Stomach (tissue), 9 donors: Measurements from ENCODE around the gene SCRT2. TPM values are rescaled to one million over a fixed set of nuclear protein-coding genes. Genes with fewer than 3 reads are reported as not detected.

Source experiments
- DNase-seq, 2 donors: peaks; one replicate each; pipeline versions ENCODE4 v3.0.0 to v3.0.0-alpha.2; 2013 to 2019
- H3K27ac ChIP-seq, 5 donors: fragments of 200-600 bp in 4 of 5; sonication (generic) in 4 of 5; one replicate each; pipeline ENCODE4 v1.5.1; 2013 to 2019; ENCODE audit warnings: mild to moderate bottlenecking in 1 of 5, moderate library complexity in 1 of 5
- H3K27me3 ChIP-seq, 3 donors: fragments of 200-600 bp; sonication (generic); one replicate each; pipeline ENCODE4 v1.5.1; 2017 to 2019; ENCODE audit warnings: mixed run types in 1 of 3
- H3K36me3 ChIP-seq, 4 donors: fragments of 200-600 bp; sonication (generic); 1 replicate in 3 of 4; 2 replicates in 1 of 4; pipeline ENCODE4 v1.5.1; 2016 to 2019
- H3K4me1 ChIP-seq, 4 donors: fragments of 200-600 bp; sonication (generic); one replicate each; pipeline ENCODE4 v1.5.1; 2016 to 2019
- H3K4me3 ChIP-seq, 4 donors: fragments of 200-600 bp; sonication (generic) in 3 of 4; one replicate each; pipeline ENCODE4 v1.5.1; 2016 to 2019; ENCODE audit warnings: mild to moderate bottlenecking in 1 of 4
- H3K9me3 ChIP-seq, 4 donors: fragments of 200-600 bp; sonication (generic); one replicate each; pipeline ENCODE4 v1.5.1; 2016 to 2019
- CTCF ChIP-seq, 7 experiments: fragments of 450-650 bp in 4 of 7; fragments of 200-600 bp in 3 of 7; sonication (generic) in 3 of 7; IDR thresholded peaks; one replicate each; pipeline ENCODE4 v1.5.1; 2016 to 2019; ENCODE audit warnings: antibody characterized with exemption in 7 of 7, control low read depth in 2 of 7, mild to moderate bottlenecking in 1 of 7
- EP300 ChIP-seq: sonication (generic); formaldehyde crosslinking; IDR thresholded peaks from one replicate; pipeline ENCODE4 v1.6.1; 2017; ENCODE audit warnings: antibody characterized with exemption
- POLR2A ChIP-seq, 4 donors: fragments of 450-650 bp; IDR thresholded peaks; one replicate each; pipeline ENCODE4 v1.6.1; 2016; ENCODE audit warnings: antibody characterized with exemption in 4 of 4, control low read depth in 2 of 4, mild to moderate bottlenecking in 1 of 4, moderate library complexity in 1 of 4
- POLR2AphosphoS5 ChIP-seq, 3 donors: sonication (generic); formaldehyde crosslinking; IDR thresholded peaks; one replicate each; pipeline ENCODE4 v1.6.1; 2016; ENCODE audit warnings: antibody characterized with exemption in 3 of 3
- WGBS, 5 donors: extraction: QIAGEN DNeasy Blood & Tissue Kit in 3 of 5; methylation state at CpG; one replicate each; pipeline versions ENCODE4 v1.1.5 to v1.1.7; 2013 to 2018; 5-methylcytosine and 5-hydroxymethylcytosine counted together
- intact Hi-C: fragments of 100-400 bp; cut with DNase I; formaldehyde crosslinking; loops from one replicate; pipeline ENCODE4 v1.15.1; 2023; ENCODE audit warnings: low total_unique reads
- polyA plus RNA-seq, 3 donors: library from polyadenylated mRNA; stranded (reverse); fragments of 200-250 nt; gene quantifications; one replicate each; pipeline ENCODE4 v1.2.3, GENCODE V29; 2013
- total RNA-seq, 5 donors: library from RNA; depleted of rRNA; stranded (reverse); fragments of >200 nt; gene quantifications; one replicate each; pipeline versions ENCODE4 v1.1.0 to v1.2.3, GENCODE V29; 2014 to 2016
- donor health status: healthy with polysubstance abuse.
- donor health status: Bipolar disorder and iron deficiency.
- donor health status: healthy.

Gene SCRT2
- total and polyA plus RNA-seq, 8 donors = not detected

GRCh38 chr20:717271-717670 lies 41.7 kb upstream of the SCRT2 start:
- Histone ChIP-seq H3K36me3 (no peaks in the 10 kb centered on the region), H3K27me3 (peaks cover 0 to 56% (median 11%) of the 10 kb centered on the region in 3 donors), H3K4me3 (no peak overlapping the region), H3K9me3 (peaks cover 0 to 16% (median 11%) of the 10 kb centered on the region in 4 donors), H3K4me1 (no peaks in the 10 kb centered on the region), H3K27ac (no peak overlapping the region)
- WGBS, 5 donors = 79 to 87% (median 79%) methylated on average over 7 of the region's 7 CpGs
- no peak for DNase-seq
- TF ChIP-seq EP300 (no peak), CTCF (IDR thresholded peaks at IDR 0.05) (no peak), POLR2AphosphoS5 (IDR thresholded peaks at IDR 0.05) (no peak), POLR2A (IDR thresholded peaks at IDR 0.05) (no peak)
- intact Hi-C loops = no loop called here

- WGBS, 5 donors = 67 to 92% (median 90%) methylated on average over 2 of the region's 2 CpGs
- peaks cover 0 to 16% (median 11%) of the 10 kb centered on the region in 4 donors for H3K9me3 ChIP-seq
- H3K36me3 ChIP-seq = no peaks in the 10 kb centered on the region
- intact Hi-C loops = no loop called here
- no peak overlapping the region for H3K27ac ChIP-seq
- peaks cover 0 to 53% (median 26%) of the 10 kb centered on the region in 3 donors for H3K27me3 ChIP-seq
- H3K4me1 ChIP-seq = peaks cover 0 to 10% (median 8%) of the 10 kb centered on the region in 4 donors
- no peak for DNase-seq
- H3K4me3 ChIP-seq = no peak overlapping the region
- TF ChIP-seq POLR2A (IDR thresholded peaks at IDR 0.05) (no peak), CTCF (IDR thresholded peaks at IDR 0.05) (no peak)
Observed at GRCh38 chr20:714453-714852, 38.9 kb upstream of the SCRT2 start.

GRCh38 chr20:711576-711975 lies 36.0 kb upstream of the SCRT2 start:
- no peak for TF ChIP-seq POLR2AphosphoS5 (IDR thresholded peaks at IDR 0.05)
- no peak for TF ChIP-seq EP300
- TF ChIP-seq CTCF (IDR thresholded peaks at IDR 0.05) = no peak
- TF ChIP-seq POLR2A (IDR thresholded peaks at IDR 0.05) = no peak
- WGBS, 5 donors = 56 to 84% (median 67%) methylated on average over 2 of the region's 2 CpGs
- H3K27me3 ChIP-seq = peaks cover 0 to 54% (median 33%) of the 10 kb centered on the region in 3 donors
- intact Hi-C loops = no loop called here
- H3K4me1 ChIP-seq = peaks cover 0 to 13% (median 10%) of the 10 kb centered on the region in 4 donors
- H3K27ac ChIP-seq = no peak overlapping the region
- H3K36me3 ChIP-seq = no peaks in the 10 kb centered on the region
- peak in 1 of 2 donors; percentile 13 for DNase-seq
- H3K4me3 ChIP-seq = no peak overlapping the region
- peaks cover 0 to 19% (median 14%) of the 10 kb centered on the region in 4 donors for H3K9me3 ChIP-seq

GRCh38 chr20:710780-711450 lies 35.3 kb upstream of the SCRT2 start:
- 53 to 75% (median 63%) methylated on average over 19 of the region's 19 CpGs for WGBS, 5 donors
- no peak overlapping the region for H3K27ac ChIP-seq
- H3K27me3 ChIP-seq = peaks cover 0 to 60% (median 33%) of the 10 kb centered on the region in 3 donors
- no peak overlapping the region for H3K4me3 ChIP-seq
- H3K9me3 ChIP-seq = peaks cover 0 to 19% (median 14%) of the 10 kb centered on the region in 4 donors
- H3K4me1 ChIP-seq = peaks cover 0 to 13% (median 10%) of the 10 kb centered on the region in 4 donors
- H3K36me3 ChIP-seq = no peaks in the 10 kb centered on the region
- TF ChIP-seq CTCF (IDR thresholded peaks at IDR 0.05) (no peak), POLR2AphosphoS5 (IDR thresholded peaks at IDR 0.05) (no peak), EP300 (no peak), POLR2A (IDR thresholded peaks at IDR 0.05) (no peak)
- intact Hi-C loops = no loop called here
- peak in 1 of 2 donors; percentile 11 for DNase-seq
